HG03354 (cell line): ENCODE measurements around the gene AGR3.
A peak's percentile ranks its signal among the peaks of the same experiment; 100 is the strongest.

Experiments used
- ATAC-seq: cut with Tn5 transposase; IDR thresholded peaks from one replicate; pipeline ENCODE4 v1.9.1; 2021; ENCODE audit warnings: mild to moderate bottlenecking; ENCODE audit not compliant: unreplicated experiment, poor library complexity, severe bottlenecking

Gene AGR3

DNA sequence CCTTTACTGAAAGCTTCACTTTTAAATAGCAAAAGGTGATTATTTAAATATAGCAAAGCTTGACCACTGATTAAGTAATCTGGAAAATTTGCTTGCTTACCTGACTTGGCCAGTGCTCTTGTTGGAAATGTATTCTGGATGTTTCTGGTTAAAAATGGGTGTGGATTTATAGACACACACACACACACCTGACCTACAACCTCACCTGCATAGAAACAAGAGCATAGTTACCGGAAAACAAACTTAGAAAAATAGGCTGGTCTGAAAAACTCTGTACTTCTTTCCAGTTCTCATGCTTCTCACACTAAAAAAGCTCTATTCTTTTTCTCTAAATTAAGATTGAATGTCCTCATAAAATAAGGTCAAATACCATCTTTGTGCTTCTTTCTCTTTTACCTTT is at the start of gene AGR3:
Gene AGR3, minus strand, starts transcription at position 140 of the 400 bp plus-strand sequence. CDS start 3,365 bp downstream, outside the sequence.
- no peak for ATAC-seq

GRCh38 chr7:16930946-16931345 is 49.2 kb upstream of the AGR3 start:
- no peak for ATAC-seq

- ATAC-seq, result peak; percentile 93
Measured at GRCh38 chr7:16929146-16929762, 47.5 kb upstream of the AGR3 start.

DNA sequence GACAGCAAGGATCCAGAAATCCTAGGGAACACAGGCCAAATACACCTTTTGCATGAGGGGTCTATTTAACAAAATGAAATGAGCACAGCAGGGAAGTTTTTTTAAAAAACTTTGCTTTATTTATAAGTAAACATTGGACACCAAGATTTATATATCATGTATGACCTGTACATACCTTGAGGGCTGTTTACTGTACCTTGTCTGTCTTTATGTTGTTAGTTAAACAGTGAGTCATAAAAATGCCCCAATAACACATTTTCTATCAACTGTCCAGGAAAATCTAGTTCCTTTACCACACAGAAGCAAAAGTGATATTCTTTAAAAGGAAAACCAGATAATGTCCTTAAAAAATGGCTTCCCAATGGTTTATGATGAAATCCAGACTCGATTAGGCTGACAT is 45.1 kb upstream of the AGR3 start:
- ATAC-seq, result no peak

DNA sequence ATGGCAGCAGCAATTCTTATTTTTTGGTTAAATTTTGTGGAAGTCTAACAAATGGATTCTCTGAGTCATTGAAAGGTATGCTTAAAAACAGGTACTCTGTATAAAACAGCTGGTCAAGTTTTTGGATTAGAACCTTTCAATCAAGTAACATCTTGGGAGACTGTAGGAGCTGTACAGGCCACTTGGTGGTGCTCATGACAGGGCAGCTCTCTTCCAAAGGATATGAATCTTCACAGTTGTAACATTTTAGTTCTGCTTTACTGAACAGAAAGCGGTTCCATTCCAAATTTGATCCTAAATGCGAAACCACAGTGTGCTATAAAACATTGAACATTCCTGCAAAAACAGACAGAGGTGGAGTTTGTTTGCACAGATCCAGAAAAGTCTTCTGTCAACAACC is 44.5 kb upstream of the AGR3 start:
- ATAC-seq, result peak; percentile 45

DNA sequence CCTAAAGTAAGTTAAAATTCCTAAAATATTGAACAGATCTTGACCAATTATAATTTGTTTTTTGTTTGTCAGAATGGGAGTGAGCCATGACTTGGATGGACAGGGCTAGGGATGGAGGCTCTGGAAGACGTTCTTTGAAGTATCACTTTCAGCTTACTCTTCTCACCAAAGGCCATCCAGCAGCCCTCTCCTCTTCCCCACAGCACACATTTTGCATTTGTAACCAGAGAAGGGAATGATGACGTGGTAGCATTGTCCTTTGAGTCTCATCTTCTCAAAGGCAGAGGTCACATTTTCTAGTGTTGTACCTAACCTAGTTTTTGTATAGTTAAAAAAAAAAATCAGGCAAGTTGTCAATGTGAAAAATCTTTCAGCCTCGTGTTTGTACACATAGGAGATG is 43.8 kb upstream of the AGR3 start:
- ATAC-seq, result no peak

DNA sequence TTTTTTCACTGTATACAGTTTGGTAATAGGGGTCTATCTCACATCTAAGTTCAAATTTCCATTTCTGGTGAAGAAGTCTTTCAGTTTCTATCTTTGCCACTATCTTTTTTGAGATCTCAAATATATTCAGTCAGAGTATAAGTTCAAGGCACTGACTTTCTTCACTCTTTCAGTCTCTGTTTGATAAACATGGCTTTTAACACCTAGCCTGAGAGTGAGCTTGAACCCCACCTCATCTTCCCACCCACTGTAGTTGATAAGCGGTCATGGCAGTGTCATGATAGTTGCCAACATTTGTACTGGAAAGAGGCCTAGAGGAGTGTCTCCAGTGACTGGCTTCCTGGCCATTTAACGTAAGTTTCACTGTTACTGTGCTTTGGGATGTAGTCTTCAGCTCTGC is 41.2 kb upstream of the AGR3 start:
- no peak for ATAC-seq

GRCh38 chr7:16921644-16922257 is 40.0 kb upstream of the AGR3 start:
- ATAC-seq, result no peak

GRCh38 chr7:16921151-16921550 is 39.4 kb upstream of the AGR3 start:
- ATAC-seq, result no peak

- ATAC-seq, result no peak
Measured at GRCh38 chr7:16919440-16919839, 37.7 kb upstream of the AGR3 start.

GRCh38 chr7:16918288-16918895 is 36.6 kb upstream of the AGR3 start:
- no peak for ATAC-seq

- no peak for ATAC-seq
Measured at GRCh38 chr7:16916738-16917137, 35.0 kb upstream of the AGR3 start.

GRCh38 chr7:16916105-16916639 is 34.4 kb upstream of the AGR3 start:
- ATAC-seq, result no peak

DNA sequence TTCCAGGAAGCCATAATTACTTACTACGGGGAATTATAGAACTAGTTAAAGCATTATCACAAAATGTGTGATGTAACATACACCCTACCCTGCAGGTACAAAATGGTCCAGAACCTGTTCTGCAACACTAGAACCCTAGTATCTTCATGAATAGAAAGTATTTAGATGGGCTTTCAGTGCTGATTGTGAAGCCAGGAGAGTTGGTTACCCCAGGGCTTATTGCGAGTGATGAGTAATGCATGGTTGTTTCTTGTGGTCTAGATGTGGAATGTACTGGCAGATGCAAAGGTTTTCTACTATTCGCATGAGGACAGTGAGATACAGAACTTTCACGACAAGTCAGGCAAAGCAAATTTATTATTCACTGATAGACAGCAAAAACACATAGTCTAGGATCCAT is 33.6 kb upstream of the AGR3 start:
- no peak for ATAC-seq

- no peak for ATAC-seq
Measured at GRCh38 chr7:16914771-16915170, 33.0 kb upstream of the AGR3 start.

GRCh38 chr7:16913643-16914042 is 31.9 kb upstream of the AGR3 start:
- no peak for ATAC-seq

DNA sequence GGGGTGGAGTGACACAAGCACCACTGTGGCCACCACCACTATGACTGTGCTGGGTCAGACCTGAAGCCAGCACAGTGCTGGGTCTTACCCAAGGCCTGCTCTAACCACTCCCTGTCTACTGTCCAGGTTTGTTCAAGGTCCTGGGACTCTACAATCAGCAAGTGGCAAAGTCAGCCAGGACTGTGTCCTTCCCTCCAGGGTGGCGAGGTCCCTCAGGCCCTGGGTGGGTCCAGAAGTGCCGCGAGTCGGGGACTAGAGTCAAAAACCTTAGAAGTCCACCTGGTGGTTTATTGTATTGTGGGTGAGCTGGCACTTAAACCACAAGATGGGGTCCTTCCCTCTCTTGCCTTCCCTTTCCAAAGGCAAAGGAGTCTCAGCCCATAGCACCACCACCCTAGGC is 30.8 kb upstream of the AGR3 start:
- no peak for ATAC-seq

DNA sequence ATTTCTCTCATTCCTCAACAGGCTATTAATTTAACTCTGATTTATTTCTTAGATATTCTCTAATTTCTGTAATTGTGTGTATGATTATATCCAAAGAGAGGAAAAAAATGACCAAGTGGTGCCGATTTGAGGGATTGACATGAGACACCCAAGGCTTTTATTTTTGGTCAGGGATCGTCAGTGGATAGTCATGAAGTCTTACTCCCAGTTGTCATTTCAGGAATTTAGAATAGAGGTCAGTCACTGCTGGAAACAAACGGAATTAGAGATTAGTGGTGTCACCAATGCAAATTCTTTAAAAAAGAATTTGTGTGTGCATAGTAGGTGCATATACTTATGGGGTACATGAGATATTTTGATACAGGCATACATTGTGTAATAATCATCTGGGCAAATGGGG is 26.8 kb upstream of the AGR3 start:
- ATAC-seq, result no peak

DNA sequence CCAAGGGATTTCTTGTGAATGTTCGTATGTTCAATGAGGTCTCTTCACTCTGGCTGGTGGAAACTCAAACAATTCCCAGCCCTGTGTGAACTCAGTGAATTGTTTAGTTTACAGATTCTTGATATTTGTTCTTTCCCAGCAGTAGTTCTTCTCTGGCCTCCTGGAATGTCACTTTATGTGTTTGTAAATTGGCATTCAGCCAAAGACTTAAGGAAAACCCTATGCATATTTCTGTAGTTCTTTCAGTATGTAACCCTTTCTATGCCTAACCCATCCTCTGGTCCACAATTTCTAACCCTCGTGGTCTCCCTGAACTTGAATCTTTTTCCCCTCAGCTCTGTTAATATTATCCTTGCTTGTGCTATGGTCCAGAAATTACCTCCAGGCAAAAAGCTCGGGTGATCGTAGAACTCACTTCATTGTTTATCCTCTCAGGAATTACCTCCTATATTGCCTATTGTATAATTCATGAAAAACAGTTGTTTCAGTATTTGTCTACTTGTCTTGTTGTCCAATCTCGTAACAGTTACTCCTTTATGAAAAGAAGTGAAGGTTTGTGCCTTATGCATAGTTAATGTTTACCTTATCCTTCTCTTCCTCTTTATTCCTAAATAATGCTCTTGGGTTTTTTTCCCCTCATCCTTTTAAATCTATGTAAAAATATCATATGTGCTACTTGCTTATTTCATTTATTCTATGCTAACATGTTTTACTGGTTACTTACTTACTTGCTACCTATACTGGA is 23.7 kb upstream of the AGR3 start:
- no peak for ATAC-seq

DNA sequence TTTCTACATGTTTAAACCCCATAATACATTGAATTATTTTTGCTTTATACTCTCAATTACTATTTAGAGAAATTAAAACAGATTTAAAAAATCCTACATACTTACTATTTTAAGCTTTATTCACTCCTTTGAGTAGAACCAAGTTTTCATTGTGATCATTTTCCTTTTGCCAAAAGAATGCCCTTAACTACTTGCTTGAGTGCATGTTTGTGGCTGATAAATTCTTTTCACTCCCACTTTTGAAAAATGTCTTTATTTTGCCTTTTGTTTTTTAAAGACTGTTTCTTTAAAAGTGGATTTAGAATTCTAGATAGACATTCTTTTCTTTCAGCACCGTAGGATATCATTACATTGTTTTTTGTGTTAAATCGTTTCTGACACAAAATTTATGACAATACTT is 22.3 kb upstream of the AGR3 start:
- no peak for ATAC-seq
